ENCODE results near the gene TYK2. TPM values are rescaled to one million over a fixed set of nuclear protein-coding genes. Genes with fewer than 3 reads are reported as not detected.

TYK2 gene
- total and polyA plus RNA-seq, 9 of the 15 experiments (the other 6 are each of a cell fraction or from before 2014, with no cell fraction given): 15.0 to 182 (median 85.9) TPM

DNA sequence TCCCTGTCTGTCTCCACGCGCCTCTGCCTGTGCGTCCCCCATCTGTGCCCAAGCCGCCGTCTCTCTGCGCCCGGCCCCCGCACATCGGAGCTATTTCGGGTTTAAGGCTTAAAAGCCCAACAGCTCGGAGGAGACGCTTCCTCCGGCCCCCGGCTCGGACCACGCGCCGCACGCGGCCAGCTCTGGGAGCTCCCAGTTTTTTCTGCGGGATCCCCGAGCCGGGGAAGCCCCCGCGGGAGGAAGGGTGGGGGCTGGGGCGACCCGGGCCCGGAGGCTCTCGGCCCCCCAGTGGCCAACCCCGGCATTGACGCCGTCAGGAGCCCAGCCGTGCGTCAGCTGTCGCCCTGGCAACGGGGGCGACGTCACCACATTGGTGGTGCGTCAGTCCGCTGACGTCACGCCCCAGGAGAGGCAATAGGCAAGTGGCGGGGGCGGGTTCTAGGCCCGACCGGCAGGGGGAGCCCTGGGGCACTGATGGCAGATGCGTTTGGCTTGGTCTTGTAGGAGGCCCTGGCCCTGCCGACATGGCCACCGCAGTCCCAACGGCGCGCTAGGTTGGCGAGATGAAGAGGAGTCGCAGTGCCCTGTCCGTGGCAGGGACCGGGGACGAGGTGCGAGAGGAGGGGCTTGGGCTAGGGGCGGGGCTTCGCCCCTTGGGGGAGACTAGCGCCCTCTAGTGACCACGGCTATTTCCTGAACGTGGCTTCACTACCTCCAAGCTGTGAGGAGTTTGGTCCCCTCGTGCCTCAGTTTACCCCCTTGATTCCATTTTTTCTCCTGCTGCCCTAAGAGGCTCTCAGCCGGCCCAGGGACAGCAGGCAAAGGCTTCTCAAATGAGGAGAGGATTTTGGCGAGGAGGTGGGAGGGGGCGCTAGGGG is 36.2 kb upstream of the TYK2 start (continued):
- peak; percentile 99 for TF ChIP-seq CBX1 (IDR thresholded peaks at IDR 0.05; ENCODE audit: low read depth)
- peak in 2 of 3 experiments; percentile 61 to 74 for TF ChIP-seq YY1 (IDR thresholded peaks at IDR 0.05; ENCODE audit: borderline replicate concordance in 1 of 3, control insufficient read depth in 1 of 3, extremely low read depth in 1 of 3, insufficient read depth in 3 of 3, insufficient read length in 1 of 3, insufficient replicate concordance in 2 of 3, low read depth in 1 of 3, low read length in 2 of 3)
- TF ChIP-seq ZNF384 (IDR thresholded peaks at IDR 0.05; ENCODE audit: low read depth, low read length): peak; percentile 75
- peak; percentile 34; the same call in 1 of the 2 replicates for TF ChIP-seq C11orf30 (IDR thresholded peaks at IDR 0.05; ENCODE audit: low read depth)
- no peak for TF ChIP-seq BRD9 (IDR thresholded peaks at IDR 0.05; ENCODE audit: low read depth, partially characterized antibody)
- TF ChIP-seq RAD21 (CRISPR knock-in tag; conservative IDR thresholded peaks at IDR 0.05 in 1 of 2, IDR thresholded peaks at IDR 0.05 in 1 of 2): peak; percentile 12 to 47; a peak in 3 of 4 replicates
- TF ChIP-seq TCF7L2 (IDR thresholded peaks at IDR 0.05; ENCODE audit: low read depth, low read length): no peak
- no peak for TF ChIP-seq SREBF1 (IDR thresholded peaks at IDR 0.05; ENCODE audit: borderline replicate concordance, low read depth, low read length)
- 0 out of 2 replicates have a peak, but pooled peaks have one; percentile 30 for TF ChIP-seq PATZ1 (CRISPR knock-in tag; IDR thresholded peaks at IDR 0.05; ENCODE audit: borderline replicate concordance)
- TF ChIP-seq, protein P1, sequence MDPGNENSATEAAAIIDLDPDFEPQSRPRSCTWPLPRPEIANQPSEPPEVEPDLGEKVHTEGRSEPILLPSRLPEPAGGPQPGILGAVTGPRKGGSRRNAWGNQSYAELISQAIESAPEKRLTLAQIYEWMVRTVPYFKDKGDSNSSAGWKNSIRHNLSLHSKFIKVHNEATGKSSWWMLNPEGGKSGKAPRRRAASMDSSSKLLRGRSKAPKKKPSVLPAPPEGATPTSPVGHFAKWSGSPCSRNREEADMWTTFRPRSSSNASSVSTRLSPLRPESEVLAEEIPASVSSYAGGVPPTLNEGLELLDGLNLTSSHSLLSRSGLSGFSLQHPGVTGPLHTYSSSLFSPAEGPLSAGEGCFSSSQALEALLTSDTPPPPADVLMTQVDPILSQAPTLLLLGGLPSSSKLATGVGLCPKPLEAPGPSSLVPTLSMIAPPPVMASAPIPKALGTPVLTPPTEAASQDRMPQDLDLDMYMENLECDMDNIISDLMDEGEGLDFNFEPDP (CRISPR knock-in tag; IDR thresholded peaks at IDR 0.05): no peak
- TF ChIP-seq NR3C1 (CRISPR knock-in tag; IDR thresholded peaks at IDR 0.05): no peak
- no peak; the same call in 1 of the 2 replicates for TF ChIP-seq TAF7 (tag; IDR thresholded peaks at IDR 0.05)
- TF ChIP-seq, protein P2, sequence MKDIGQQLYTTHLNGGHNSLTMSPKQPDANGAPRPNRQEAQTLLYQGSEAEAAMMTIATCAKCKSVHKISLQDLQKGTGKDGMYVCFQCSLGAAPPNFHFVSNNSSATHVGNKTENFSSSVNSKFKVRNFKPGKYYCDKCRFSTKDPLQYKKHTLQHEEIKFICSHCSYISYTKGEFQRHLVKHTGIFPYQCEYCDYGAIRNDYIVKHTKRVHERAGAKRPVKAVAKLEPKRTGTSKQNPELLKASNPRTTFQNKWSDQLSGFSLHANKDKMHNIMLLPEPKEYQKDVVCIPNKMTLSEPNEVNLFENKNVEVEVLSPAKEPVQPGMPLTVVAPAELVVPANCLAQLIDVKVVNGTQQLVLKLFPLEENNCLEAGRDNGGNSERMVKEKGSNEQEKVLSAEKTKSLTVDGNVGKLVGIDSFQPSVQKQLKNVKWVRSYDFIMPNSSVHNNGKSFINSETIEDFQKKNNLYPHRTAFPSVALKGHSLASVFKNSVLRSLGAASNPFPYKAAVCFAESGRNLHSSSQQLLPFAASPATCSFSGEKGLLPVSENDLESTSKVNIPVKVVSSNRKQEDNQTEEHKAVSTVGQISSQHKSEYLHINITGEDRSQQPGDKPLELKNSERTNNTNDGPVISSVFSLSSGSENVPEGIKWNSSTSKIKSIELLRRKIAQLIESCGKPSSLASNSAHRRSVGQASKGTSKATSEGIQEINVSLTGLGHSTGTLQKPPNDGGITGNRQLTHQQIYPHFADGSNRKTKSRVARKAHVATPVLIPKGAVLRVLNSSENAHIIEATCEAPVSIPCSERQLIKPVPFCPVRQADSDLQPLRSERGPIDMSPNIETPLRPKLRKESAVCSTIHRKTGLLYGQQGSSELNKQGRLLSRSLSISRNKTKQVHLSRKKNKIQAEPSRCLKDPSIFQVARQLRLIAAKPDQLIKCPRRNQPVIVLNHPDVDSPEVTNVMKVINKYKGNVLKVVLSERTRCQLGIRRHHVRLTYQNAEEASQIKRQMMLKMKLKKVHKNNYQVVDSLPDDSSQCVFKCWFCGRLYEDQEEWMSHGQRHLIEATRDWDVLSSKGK (CRISPR knock-in tag; IDR thresholded peaks at IDR 0.05): no peak
- TF ChIP-seq PTRF (tag; IDR thresholded peaks at IDR 0.05): no peak
- peak; percentile 89 for TF ChIP-seq CBFB (CRISPR knock-in tag; IDR thresholded peaks at IDR 0.05)
- no peak; the same call in 1 of the 2 replicates for TF ChIP-seq NCOA6 (IDR thresholded peaks at IDR 0.05)
- TF ChIP-seq ZNF143 (CRISPR knock-in tag; IDR thresholded peaks at IDR 0.05): peak; percentile 59; the same call in 1 of the 2 replicates

Measured in K562 (cell line).